NT2/D1 (cell line): Measurements from ENCODE around the gene KCNE2.

Experiments
- SUZ12 ChIP-seq: IDR thresholded peaks from 2 replicates; pipeline ENCODE4 v1.6.1; 2011; ENCODE audit not compliant: insufficient read length, insufficient read depth; ENCODE audit errors: extremely low read depth
- YY1 ChIP-seq: IDR thresholded peaks from 2 replicates; pipeline ENCODE4 v1.6.1; 2011; ENCODE audit not compliant: insufficient read length, insufficient read depth

DNA sequence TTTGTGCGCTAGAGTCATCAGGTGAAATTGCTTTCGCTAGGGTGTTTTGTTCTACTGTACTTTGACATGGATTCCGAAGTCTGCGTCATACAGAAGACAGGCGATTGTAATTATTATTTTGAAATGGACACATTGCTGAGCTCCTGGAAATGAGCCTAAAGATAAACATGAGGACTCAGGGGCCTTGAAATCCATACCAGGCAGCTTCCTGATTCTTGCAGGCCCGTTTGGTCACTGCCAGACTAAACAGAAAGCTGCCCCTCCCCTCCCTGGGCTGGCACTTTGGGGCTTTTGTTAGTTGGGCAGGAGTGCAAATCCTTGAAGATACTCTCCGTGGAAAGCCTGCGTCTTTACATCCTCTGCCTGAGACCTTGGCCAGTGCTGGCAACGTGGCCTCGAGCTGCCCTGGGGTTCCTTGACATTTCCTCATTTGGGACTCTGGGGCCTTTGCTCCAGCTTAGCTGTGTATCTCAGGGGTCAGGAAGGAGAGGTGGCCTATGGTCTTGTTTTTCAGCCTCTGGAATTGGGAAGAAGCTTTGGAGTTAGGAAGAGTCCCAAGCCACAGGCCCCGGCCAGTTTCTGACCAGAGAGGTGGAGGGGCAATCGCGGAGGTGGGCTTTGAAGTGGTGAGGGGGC is 26.9 kb upstream of the KCNE2 start:
- no peak for TF ChIP-seq YY1
- TF ChIP-seq SUZ12 = no peak
